Liver (tissue), 9 donors: ENCODE measurements around the gene AP4B1. TPM values are rescaled to one million over a fixed set of nuclear protein-coding genes. Genes with fewer than 3 reads are reported as not detected.

Experiments used
- DNase-seq: peaks from one replicate; pipeline ENCODE4 v3.0.0-alpha.2; 2017; ENCODE audit warnings: low spot score
- H3K27ac ChIP-seq, 2 donors: one replicate each; pipeline ENCODE4 v1.7.0; 2013; ENCODE audit warnings: inconsistent platforms in 2 of 2, low read length in 2 of 2, control low read depth in 1 of 2, low read depth in 1 of 2, mild to moderate bottlenecking in 1 of 2
- H3K27me3 ChIP-seq, 4 donors: one replicate each; pipeline versions ENCODE4 v1.6.1 to v1.7.0; 2013; ENCODE audit warnings: low read length in 3 of 4, inconsistent platforms in 1 of 4, mild to moderate bottlenecking in 1 of 4, moderate library complexity in 1 of 4; ENCODE audit not compliant: control insufficient read depth in 4 of 4, insufficient read depth in 4 of 4
- H3K36me3 ChIP-seq, 4 donors: one replicate each; pipeline versions ENCODE4 v1.6.1 to v1.7.0; 2013; ENCODE audit warnings: low read length in 3 of 4, mild to moderate bottlenecking in 3 of 4, low read depth in 1 of 4, moderate library complexity in 1 of 4; ENCODE audit not compliant: control insufficient read depth in 4 of 4, insufficient read depth in 3 of 4
- H3K4me1 ChIP-seq, 4 donors: one replicate each; pipeline versions ENCODE4 v1.6.1 to v1.7.0; 2013; ENCODE audit warnings: low read length in 3 of 4, mild to moderate bottlenecking in 3 of 4, moderate library complexity in 1 of 4; ENCODE audit not compliant: control insufficient read depth in 4 of 4, insufficient read depth in 4 of 4
- H3K4me3 ChIP-seq, 3 donors: one replicate each; pipeline versions ENCODE4 v1.6.1 to v1.7.0; 2013; ENCODE audit warnings: low read length in 3 of 3, control low read depth in 1 of 3, low read depth in 1 of 3, mild to moderate bottlenecking in 1 of 3
- H3K9ac ChIP-seq, 2 donors: one replicate each; pipeline ENCODE4 v1.7.0; 2013; ENCODE audit warnings: low read length in 2 of 2, mild to moderate bottlenecking in 2 of 2, moderate library complexity in 2 of 2, control low read depth in 1 of 2, low read depth in 1 of 2
- H3K9me3 ChIP-seq, 4 donors: one replicate each; pipeline versions ENCODE4 v1.6.1 to v1.7.0; 2013; ENCODE audit warnings: low read length in 3 of 4; ENCODE audit not compliant: control insufficient read depth in 4 of 4
- EGR1 ChIP-seq, 2 donors: IDR thresholded peaks; 2 replicates each; pipeline ENCODE4 v1.6.1; 2016 to 2018; ENCODE audit warnings: antibody characterized with exemption in 2 of 2, low read depth in 2 of 2
- FOXA1 ChIP-seq: IDR thresholded peaks from 2 replicates; pipeline ENCODE4 v1.6.1; 2016; ENCODE audit warnings: antibody characterized with exemption
- FOXA2 ChIP-seq: IDR thresholded peaks from 2 replicates; pipeline ENCODE4 v1.6.1; 2016; ENCODE audit warnings: antibody characterized with exemption
- GABPA ChIP-seq, 2 donors: IDR thresholded peaks in 1 of 2; conservative IDR thresholded peaks in 1 of 2; 2 replicates each; pipeline ENCODE4 v1.6.1; 2016; ENCODE audit warnings: antibody characterized with exemption in 2 of 2, mild to moderate bottlenecking in 1 of 2, moderate library complexity in 1 of 2
- HNF4A ChIP-seq, 2 donors: conservative IDR thresholded peaks; 2 replicates each; pipeline ENCODE4 v1.6.1; 2016; ENCODE audit warnings: antibody characterized with exemption in 2 of 2, mild to moderate bottlenecking in 2 of 2
- HNF4G ChIP-seq: IDR thresholded peaks from 2 replicates; pipeline ENCODE4 v1.6.1; 2016; ENCODE audit warnings: antibody characterized with exemption
- JUND ChIP-seq, 2 donors: IDR thresholded peaks; 2 replicates each; pipeline ENCODE4 v1.6.1; 2016; ENCODE audit warnings: antibody characterized with exemption in 2 of 2
- NR2F2 ChIP-seq: IDR thresholded peaks from 2 replicates; pipeline ENCODE4 v1.6.1; 2016; ENCODE audit warnings: antibody characterized with exemption
- RAD21 ChIP-seq, 2 donors: IDR thresholded peaks; 2 replicates each; pipeline ENCODE4 v1.6.1; 2016; ENCODE audit warnings: antibody characterized with exemption in 2 of 2, mild to moderate bottlenecking in 2 of 2
- RXRA ChIP-seq, 2 donors: IDR thresholded peaks; 2 replicates each; pipeline ENCODE4 v1.6.1; 2017 to 2018; ENCODE audit warnings: antibody characterized with exemption in 2 of 2, mild to moderate bottlenecking in 1 of 2
- SP1 ChIP-seq: IDR thresholded peaks from 2 replicates; pipeline ENCODE4 v1.6.1; 2018; ENCODE audit warnings: antibody characterized with exemption, mild to moderate bottlenecking
- TAF1 ChIP-seq: conservative IDR thresholded peaks from 2 replicates; pipeline ENCODE4 v1.6.1; 2016; ENCODE audit warnings: antibody characterized with exemption, mild to moderate bottlenecking
- YY1 ChIP-seq: IDR thresholded peaks from 2 replicates; pipeline ENCODE4 v1.6.1; 2016; ENCODE audit warnings: antibody characterized with exemption, mild to moderate bottlenecking
- WGBS: extraction: QIAGEN DNeasy Blood & Tissue Kit; methylation state at CpG from one replicate; pipeline ENCODE4 v1.1.7; 2013; 5-methylcytosine and 5-hydroxymethylcytosine counted together
- polyA plus RNA-seq, 2 donors: library from polyadenylated mRNA; stranded (reverse) in 1 of 2; unstranded in 1 of 2; fragments of 200-250 nt in 1 of 2; fragments of >200 nt in 1 of 2; fragmentation: Nextera tagmentation in 1 of 2; extraction: Ambion mirVana in 1 of 2; gene quantifications; one replicate each; pipeline versions ENCODE4 v1.2.1 to v1.2.3, GENCODE V29; 2013 to 2015
- total RNA-seq, 2 donors: library from RNA; depleted of rRNA; stranded (reverse); fragments of >200 nt; gene quantifications; one replicate each; pipeline ENCODE4 v1.2.3, GENCODE V29; 2014
- TF ChIP-seq, protein P1 (sequence below): IDR thresholded peaks from 2 replicates; pipeline ENCODE4 v1.6.1; 2016; ENCODE audit warnings: antibody characterized with exemption
- TF ChIP-seq, protein P2 (sequence below): IDR thresholded peaks from 2 replicates; pipeline ENCODE4 v1.6.1; 2016; ENCODE audit warnings: antibody characterized with exemption
- TF ChIP-seq, protein P3 (sequence below): fragments of 150-350 bp; IDR thresholded peaks from 2 replicates; pipeline ENCODE4 v1.5.1; 2017; ENCODE audit warnings: improper control_type of control experiment, low read depth, low read length; ENCODE audit not compliant: missing input control
- TF ChIP-seq, protein P4 (sequence below): IDR thresholded peaks from 2 replicates; pipeline ENCODE4 v1.6.1; 2016; ENCODE audit warnings: antibody characterized with exemption
- TF ChIP-seq, protein P5 (sequence below): IDR thresholded peaks from 2 replicates; pipeline ENCODE4 v1.6.1; 2016; ENCODE audit warnings: antibody characterized with exemption, mild to moderate bottlenecking
- donor health status: healthy.
- donor health status: healthy.
- donor health status: healthy.
- donor health status: healthy.
- donor health status: healthy.

AP4B1 gene
- total and polyA plus RNA-seq, 4 donors = 4.3 to 10.6 (median 7.0) TPM

DNA sequence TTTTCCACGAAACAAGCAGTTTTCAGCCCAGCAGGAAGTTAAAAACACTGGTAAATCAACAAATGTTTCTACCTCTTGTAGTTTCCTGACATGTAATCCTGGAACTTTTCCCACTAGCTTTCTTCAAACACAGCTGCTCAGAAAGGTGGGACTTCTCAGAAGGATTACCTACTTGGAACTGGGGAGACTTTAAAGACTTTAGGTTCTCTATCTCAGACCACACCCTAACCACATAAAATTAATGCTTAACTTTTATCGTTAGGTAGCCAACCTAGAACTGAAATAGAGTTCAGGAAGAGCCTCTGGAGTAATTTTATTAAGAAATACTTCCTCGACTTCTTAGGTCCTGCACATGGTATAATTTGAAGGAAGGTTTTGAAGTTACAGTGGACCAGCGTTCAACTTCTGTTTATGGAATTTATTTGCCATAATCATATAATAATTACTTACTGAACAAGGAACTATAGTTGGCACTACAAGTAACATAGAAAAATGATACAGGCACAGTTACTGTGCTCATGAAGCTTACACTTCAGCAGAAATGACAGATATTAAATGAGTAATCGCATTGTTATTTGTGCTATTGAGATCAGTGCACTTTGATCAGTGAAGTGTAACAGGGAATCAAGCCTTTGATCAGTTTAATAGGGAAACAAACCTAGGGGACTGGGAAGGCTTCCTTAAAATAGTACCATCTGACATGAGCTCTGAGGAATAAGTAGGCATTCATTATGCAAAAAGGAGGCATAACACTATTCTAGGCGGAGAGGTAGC is 17.0 kb downstream of the AP4B1 start, which contains the start of gene BCL2L15:
BCL2L15 (minus strand) TSS at position 180 of the 774 bp plus-strand sequence. CDS start 206 bp downstream, outside the sequence.
- Histone ChIP-seq H3K27ac (no peak within 1 kb of the TSS), H3K4me3 (no peak within 1 kb of the TSS)
- DNase-seq = no peak

More for the DNA sequence above, 17.0 kb downstream of the AP4B1 start, which contains the start of gene BCL2L15:
- WGBS = 68% methylated on average over 6 of the region's 6 CpGs
- H3K36me3 ChIP-seq = no peaks in the 10 kb centered on the region
- H3K9me3 ChIP-seq = no peaks in the 10 kb centered on the region
- no peak within 1 kb of the TSS for H3K9ac ChIP-seq
- no peaks in the 10 kb centered on the region for H3K4me1 ChIP-seq
- H3K27me3 ChIP-seq = no peaks in the 10 kb centered on the region
- TF ChIP-seq EGR1 (IDR thresholded peaks at IDR 0.05; ENCODE audit: low read depth in 2 of 2) = no peak
- TF ChIP-seq, protein P1, sequence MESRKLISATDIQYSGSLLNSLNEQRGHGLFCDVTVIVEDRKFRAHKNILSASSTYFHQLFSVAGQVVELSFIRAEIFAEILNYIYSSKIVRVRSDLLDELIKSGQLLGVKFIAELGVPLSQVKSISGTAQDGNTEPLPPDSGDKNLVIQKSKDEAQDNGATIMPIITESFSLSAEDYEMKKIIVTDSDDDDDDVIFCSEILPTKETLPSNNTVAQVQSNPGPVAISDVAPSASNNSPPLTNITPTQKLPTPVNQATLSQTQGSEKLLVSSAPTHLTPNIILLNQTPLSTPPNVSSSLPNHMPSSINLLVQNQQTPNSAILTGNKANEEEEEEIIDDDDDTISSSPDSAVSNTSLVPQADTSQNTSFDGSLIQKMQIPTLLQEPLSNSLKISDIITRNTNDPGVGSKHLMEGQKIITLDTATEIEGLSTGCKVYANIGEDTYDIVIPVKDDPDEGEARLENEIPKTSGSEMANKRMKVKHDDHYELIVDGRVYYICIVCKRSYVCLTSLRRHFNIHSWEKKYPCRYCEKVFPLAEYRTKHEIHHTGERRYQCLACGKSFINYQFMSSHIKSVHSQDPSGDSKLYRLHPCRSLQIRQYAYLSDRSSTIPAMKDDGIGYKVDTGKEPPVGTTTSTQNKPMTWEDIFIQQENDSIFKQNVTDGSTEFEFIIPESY = no peak
- no peak for TF ChIP-seq HNF4G
- no peak for TF ChIP-seq GABPA (IDR thresholded peaks at IDR 0.05 in 1 of 2, conservative IDR thresholded peaks at IDR 0.05 in 1 of 2)
- TF ChIP-seq YY1 = no peak
- TF ChIP-seq FOXA2 = no peak
- no peak for TF ChIP-seq FOXA1
- TF ChIP-seq, protein P2, sequence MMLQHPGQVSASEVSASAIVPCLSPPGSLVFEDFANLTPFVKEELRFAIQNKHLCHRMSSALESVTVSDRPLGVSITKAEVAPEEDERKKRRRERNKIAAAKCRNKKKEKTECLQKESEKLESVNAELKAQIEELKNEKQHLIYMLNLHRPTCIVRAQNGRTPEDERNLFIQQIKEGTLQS = no peak
- no peak for TF ChIP-seq RXRA (IDR thresholded peaks at IDR 0.05)
- TF ChIP-seq, protein P3, sequence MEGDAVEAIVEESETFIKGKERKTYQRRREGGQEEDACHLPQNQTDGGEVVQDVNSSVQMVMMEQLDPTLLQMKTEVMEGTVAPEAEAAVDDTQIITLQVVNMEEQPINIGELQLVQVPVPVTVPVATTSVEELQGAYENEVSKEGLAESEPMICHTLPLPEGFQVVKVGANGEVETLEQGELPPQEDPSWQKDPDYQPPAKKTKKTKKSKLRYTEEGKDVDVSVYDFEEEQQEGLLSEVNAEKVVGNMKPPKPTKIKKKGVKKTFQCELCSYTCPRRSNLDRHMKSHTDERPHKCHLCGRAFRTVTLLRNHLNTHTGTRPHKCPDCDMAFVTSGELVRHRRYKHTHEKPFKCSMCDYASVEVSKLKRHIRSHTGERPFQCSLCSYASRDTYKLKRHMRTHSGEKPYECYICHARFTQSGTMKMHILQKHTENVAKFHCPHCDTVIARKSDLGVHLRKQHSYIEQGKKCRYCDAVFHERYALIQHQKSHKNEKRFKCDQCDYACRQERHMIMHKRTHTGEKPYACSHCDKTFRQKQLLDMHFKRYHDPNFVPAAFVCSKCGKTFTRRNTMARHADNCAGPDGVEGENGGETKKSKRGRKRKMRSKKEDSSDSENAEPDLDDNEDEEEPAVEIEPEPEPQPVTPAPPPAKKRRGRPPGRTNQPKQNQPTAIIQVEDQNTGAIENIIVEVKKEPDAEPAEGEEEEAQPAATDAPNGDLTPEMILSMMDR = no peak
- no peak for TF ChIP-seq SP1
- no peak for TF ChIP-seq NR2F2
- TF ChIP-seq RAD21 (IDR thresholded peaks at IDR 0.05) = no peak
- no peak for TF ChIP-seq JUND (IDR thresholded peaks at IDR 0.05)
- TF ChIP-seq HNF4A (conservative IDR thresholded peaks at IDR 0.05) = no peak
- TF ChIP-seq, protein P4, sequence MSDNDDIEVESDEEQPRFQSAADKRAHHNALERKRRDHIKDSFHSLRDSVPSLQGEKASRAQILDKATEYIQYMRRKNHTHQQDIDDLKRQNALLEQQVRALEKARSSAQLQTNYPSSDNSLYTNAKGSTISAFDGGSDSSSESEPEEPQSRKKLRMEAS = no peak
- TF ChIP-seq TAF1 = no peak
- TF ChIP-seq, protein P5, sequence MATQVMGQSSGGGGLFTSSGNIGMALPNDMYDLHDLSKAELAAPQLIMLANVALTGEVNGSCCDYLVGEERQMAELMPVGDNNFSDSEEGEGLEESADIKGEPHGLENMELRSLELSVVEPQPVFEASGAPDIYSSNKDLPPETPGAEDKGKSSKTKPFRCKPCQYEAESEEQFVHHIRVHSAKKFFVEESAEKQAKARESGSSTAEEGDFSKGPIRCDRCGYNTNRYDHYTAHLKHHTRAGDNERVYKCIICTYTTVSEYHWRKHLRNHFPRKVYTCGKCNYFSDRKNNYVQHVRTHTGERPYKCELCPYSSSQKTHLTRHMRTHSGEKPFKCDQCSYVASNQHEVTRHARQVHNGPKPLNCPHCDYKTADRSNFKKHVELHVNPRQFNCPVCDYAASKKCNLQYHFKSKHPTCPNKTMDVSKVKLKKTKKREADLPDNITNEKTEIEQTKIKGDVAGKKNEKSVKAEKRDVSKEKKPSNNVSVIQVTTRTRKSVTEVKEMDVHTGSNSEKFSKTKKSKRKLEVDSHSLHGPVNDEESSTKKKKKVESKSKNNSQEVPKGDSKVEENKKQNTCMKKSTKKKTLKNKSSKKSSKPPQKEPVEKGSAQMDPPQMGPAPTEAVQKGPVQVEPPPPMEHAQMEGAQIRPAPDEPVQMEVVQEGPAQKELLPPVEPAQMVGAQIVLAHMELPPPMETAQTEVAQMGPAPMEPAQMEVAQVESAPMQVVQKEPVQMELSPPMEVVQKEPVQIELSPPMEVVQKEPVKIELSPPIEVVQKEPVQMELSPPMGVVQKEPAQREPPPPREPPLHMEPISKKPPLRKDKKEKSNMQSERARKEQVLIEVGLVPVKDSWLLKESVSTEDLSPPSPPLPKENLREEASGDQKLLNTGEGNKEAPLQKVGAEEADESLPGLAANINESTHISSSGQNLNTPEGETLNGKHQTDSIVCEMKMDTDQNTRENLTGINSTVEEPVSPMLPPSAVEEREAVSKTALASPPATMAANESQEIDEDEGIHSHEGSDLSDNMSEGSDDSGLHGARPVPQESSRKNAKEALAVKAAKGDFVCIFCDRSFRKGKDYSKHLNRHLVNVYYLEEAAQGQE = no peak
